ENCODE results near the gene LPO.

GRCh38 chr17:58253082-58253481 is 14.7 kb downstream of the LPO start:
- TF ChIP-seq POLR2AphosphoS5 (IDR thresholded peaks at IDR 0.05) (no peak), CTCF (IDR thresholded peaks at IDR 0.05) (no peak)
